Brain microvascular endothelial cell (primary cell): Measurements from ENCODE around the gene DDHD1.

Experiments used
- DNase-seq: peaks from one replicate; pipeline ENCODE4 v3.0.0-alpha.2; 2020
- H3K27ac ChIP-seq: fragments of 250-450 bp; sonication (Bioruptor Pico); 2 replicates; pipeline ENCODE4 v1.5.1; 2020; ENCODE audit warnings: mild to moderate bottlenecking, moderate library complexity
- H3K27me3 ChIP-seq: fragments of 250-450 bp; sonication (Bioruptor Pico); replicated peaks from 2 replicates; pipeline ENCODE4 v1.5.1; 2020; ENCODE audit warnings: mild to moderate bottlenecking
- H3K36me3 ChIP-seq: fragments of 250-450 bp; sonication (Bioruptor Pico); replicated peaks from 2 replicates; pipeline ENCODE4 v1.5.1; 2020; ENCODE audit warnings: mild to moderate bottlenecking
- H3K4me3 ChIP-seq: 2 replicates; pipeline ENCODE4 v1.5.1; 2011; ENCODE audit warnings: low read depth, mild to moderate bottlenecking, control low read depth, low read length, moderate library complexity
- CTCF ChIP-seq: IDR thresholded peaks from 2 replicates; pipeline ENCODE4 v1.5.1; 2011; ENCODE audit warnings: low read depth, mild to moderate bottlenecking, moderate library complexity, low read length, control low read depth, inconsistent platforms; ENCODE audit errors: missing control alignments
- in situ Hi-C: cut with HindIII; loops from 2 replicates; pipeline ENCODE4 v1.10.0; 2017; ENCODE audit warnings: low sequenced_read_pairs, low pct_ligation_motif_present

DDHD1 gene

GRCh38 chr14:53038629-53039028, 114.5 kb downstream of the DDHD1 start:
- H3K27ac ChIP-seq, result no peak overlapping the region
- no peaks in the 10 kb centered on the region for H3K27me3 ChIP-seq
- DNase-seq, result no peak
- in situ Hi-C loops, result no loop called here
- H3K4me3 ChIP-seq, result no peak overlapping the region
- TF ChIP-seq CTCF, result no peak
- no peaks in the 10 kb centered on the region for H3K36me3 ChIP-seq

GRCh38 chr14:53037016-53037415, 116.1 kb downstream of the DDHD1 start:
- no peak overlapping the region for H3K4me3 ChIP-seq
- TF ChIP-seq CTCF, result no peak
- in situ Hi-C loops, result no loop called here
- H3K27me3 ChIP-seq, result no peaks in the 10 kb centered on the region
- no peak for DNase-seq
- H3K36me3 ChIP-seq, result no peaks in the 10 kb centered on the region
- H3K27ac ChIP-seq, result no peak overlapping the region

GRCh38 chr14:53035336-53036210, 117.5 kb downstream of the DDHD1 start:
- in situ Hi-C loops, result no loop called here
- Histone ChIP-seq H3K36me3 (no peaks in the 10 kb centered on the region), H3K4me3 (no peak overlapping the region), H3K27me3 (no peaks in the 10 kb centered on the region), H3K27ac (no peak overlapping the region)
- no peak for TF ChIP-seq CTCF
- DNase-seq, result no peak

- no peak overlapping the region for H3K27ac ChIP-seq
These were observed 118.4 kb downstream of the DDHD1 start for GRCh38 chr14:53034688-53035230.

GRCh38 chr14:53034036-53034435, 119.1 kb downstream of the DDHD1 start:
- in situ Hi-C loops, result no loop called here
- no peak overlapping the region for H3K27ac ChIP-seq
- no peak for TF ChIP-seq CTCF

More at GRCh38 chr14:53034688-53035230, 118.4 kb downstream of the DDHD1 start:
- no peaks in the 10 kb centered on the region for H3K27me3 ChIP-seq
- in situ Hi-C loops, result no loop called here
- TF ChIP-seq CTCF, result no peak
- H3K4me3 ChIP-seq, result no peak overlapping the region
- H3K36me3 ChIP-seq, result no peaks in the 10 kb centered on the region
- no peak for DNase-seq

More at GRCh38 chr14:53034036-53034435, 119.1 kb downstream of the DDHD1 start:
- no peak overlapping the region for H3K4me3 ChIP-seq
- no peaks in the 10 kb centered on the region for H3K36me3 ChIP-seq
- H3K27me3 ChIP-seq, result no peaks in the 10 kb centered on the region
- DNase-seq, result no peak
